IPS-18a (cell line): Measurements from ENCODE around the gene FAM180A.

Experiments used
- H3K27ac ChIP-seq: one replicate; pipeline ENCODE4 v1.5.1; 2013; ENCODE audit warnings: low read length
- H3K27me3 ChIP-seq: one replicate; pipeline ENCODE4 v1.6.1; 2013; ENCODE audit warnings: mild to moderate bottlenecking, low read length; ENCODE audit not compliant: control insufficient read depth, insufficient read depth
- H3K36me3 ChIP-seq: one replicate; pipeline ENCODE4 v1.6.1; 2013; ENCODE audit warnings: low read depth, low read length; ENCODE audit not compliant: control insufficient read depth
- H3K4me1 ChIP-seq: one replicate; pipeline ENCODE4 v1.6.1; 2013; ENCODE audit warnings: low read depth, low read length; ENCODE audit not compliant: control insufficient read depth
- H3K4me3 ChIP-seq: one replicate; pipeline ENCODE4 v1.5.1; 2013; ENCODE audit warnings: low read length
- H3K9ac ChIP-seq: one replicate; pipeline ENCODE4 v1.6.1; 2013; ENCODE audit warnings: mild to moderate bottlenecking, low read length, moderate library complexity
- H3K9me3 ChIP-seq: one replicate; pipeline ENCODE4 v1.6.1; 2013; ENCODE audit warnings: low read depth, low read length; ENCODE audit not compliant: control insufficient read depth

The FAM180A gene

GRCh38 chr7:135771051-135771450 is 22.4 kb upstream of the FAM180A start:
- Histone ChIP-seq H3K9ac (no peak overlapping the region), H3K27ac (no peak overlapping the region), H3K4me1 (peaks cover 14% of the 10 kb centered on the region), H3K36me3 (no peaks in the 10 kb centered on the region), H3K4me3 (no peak overlapping the region), H3K27me3 (no peaks in the 10 kb centered on the region), H3K9me3 (no peaks in the 10 kb centered on the region)

GRCh38 chr7:135770139-135770710 is 21.6 kb upstream of the FAM180A start:
- peaks cover 14% of the 10 kb centered on the region for H3K4me1 ChIP-seq
- H3K36me3 ChIP-seq: no peaks in the 10 kb centered on the region
- no peak overlapping the region for H3K4me3 ChIP-seq
- no peak overlapping the region for H3K27ac ChIP-seq
- H3K9ac ChIP-seq: no peak overlapping the region
- H3K9me3 ChIP-seq: no peaks in the 10 kb centered on the region
- H3K27me3 ChIP-seq: no peaks in the 10 kb centered on the region

- Histone ChIP-seq H3K9me3 (no peaks in the 10 kb centered on the region), H3K9ac (no peak overlapping the region), H3K36me3 (no peaks in the 10 kb centered on the region), H3K27ac (no peak overlapping the region), H3K4me1 (peaks cover 12% of the 10 kb centered on the region), H3K27me3 (no peaks in the 10 kb centered on the region), H3K4me3 (no peak overlapping the region)
Observed at GRCh38 chr7:135769005-135769802, 20.6 kb upstream of the FAM180A start.

GRCh38 chr7:135768467-135768866 is 19.9 kb upstream of the FAM180A start:
- H3K4me3 ChIP-seq: no peak overlapping the region
- H3K27me3 ChIP-seq: no peaks in the 10 kb centered on the region
- H3K9me3 ChIP-seq: no peaks in the 10 kb centered on the region

GRCh38 chr7:135768064-135768463 is 19.5 kb upstream of the FAM180A start:
- H3K27me3 ChIP-seq: no peaks in the 10 kb centered on the region
- H3K36me3 ChIP-seq: no peaks in the 10 kb centered on the region
- no peak overlapping the region for H3K4me3 ChIP-seq
- H3K4me1 ChIP-seq: peaks cover 2% of the 10 kb centered on the region
- no peak overlapping the region for H3K27ac ChIP-seq
- H3K9me3 ChIP-seq: no peaks in the 10 kb centered on the region
- H3K9ac ChIP-seq: no peak overlapping the region

More at GRCh38 chr7:135768467-135768866, 19.9 kb upstream of the FAM180A start:
- no peak overlapping the region for H3K9ac ChIP-seq
- H3K4me1 ChIP-seq: peaks cover 6% of the 10 kb centered on the region
- H3K27ac ChIP-seq: no peak overlapping the region
- H3K36me3 ChIP-seq: no peaks in the 10 kb centered on the region

GRCh38 chr7:135763261-135763660 is 14.6 kb upstream of the FAM180A start:
- Histone ChIP-seq H3K36me3 (no peaks in the 10 kb centered on the region), H3K27me3 (no peaks in the 10 kb centered on the region), H3K4me3 (no peak overlapping the region), H3K27ac (no peak overlapping the region), H3K9me3 (no peaks in the 10 kb centered on the region), H3K9ac (no peak overlapping the region), H3K4me1 (peaks cover 6% of the 10 kb centered on the region)

GRCh38 chr7:135761751-135762488 is 13.3 kb upstream of the FAM180A start:
- no peak overlapping the region for H3K27ac ChIP-seq
- H3K9me3 ChIP-seq: no peaks in the 10 kb centered on the region
- H3K36me3 ChIP-seq: no peaks in the 10 kb centered on the region
- no peak overlapping the region for H3K9ac ChIP-seq
- no peak overlapping the region for H3K4me3 ChIP-seq
- H3K27me3 ChIP-seq: no peaks in the 10 kb centered on the region
- H3K4me1 ChIP-seq: peaks cover 10% of the 10 kb centered on the region

GRCh38 chr7:135759532-135759931 is 10.9 kb upstream of the FAM180A start:
- Histone ChIP-seq H3K9me3 (no peaks in the 10 kb centered on the region), H3K27me3 (no peaks in the 10 kb centered on the region), H3K27ac (no peak overlapping the region), H3K9ac (no peak overlapping the region), H3K4me1 (peaks cover 10% of the 10 kb centered on the region), H3K4me3 (no peak overlapping the region), H3K36me3 (no peaks in the 10 kb centered on the region)

- Histone ChIP-seq H3K27me3 (no peaks in the 10 kb centered on the region), H3K9me3 (no peaks in the 10 kb centered on the region), H3K36me3 (no peaks in the 10 kb centered on the region), H3K4me3 (no peak overlapping the region), H3K4me1 (peaks cover 15% of the 10 kb centered on the region), H3K9ac (no peak overlapping the region), H3K27ac (no peak overlapping the region)
Observed at GRCh38 chr7:135758531-135758932, 9.9 kb upstream of the FAM180A start.

GRCh38 chr7:135757719-135758411 is 9.3 kb upstream of the FAM180A start:
- no peaks in the 10 kb centered on the region for H3K36me3 ChIP-seq
- H3K9me3 ChIP-seq: no peaks in the 10 kb centered on the region
- no peak overlapping the region for H3K4me3 ChIP-seq
- no peak overlapping the region for H3K9ac ChIP-seq
- no peak overlapping the region for H3K27ac ChIP-seq
- H3K4me1 ChIP-seq: peaks cover 15% of the 10 kb centered on the region
- no peaks in the 10 kb centered on the region for H3K27me3 ChIP-seq

GRCh38 chr7:135756191-135756590 is 7.6 kb upstream of the FAM180A start:
- Histone ChIP-seq H3K4me3 (no peak overlapping the region), H3K27ac (no peak overlapping the region)

More at GRCh38 chr7:135756191-135756590, 7.6 kb upstream of the FAM180A start:
- no peaks in the 10 kb centered on the region for H3K36me3 ChIP-seq
- no peaks in the 10 kb centered on the region for H3K9me3 ChIP-seq
- no peaks in the 10 kb centered on the region for H3K27me3 ChIP-seq
- H3K9ac ChIP-seq: no peak overlapping the region
- peaks cover 15% of the 10 kb centered on the region for H3K4me1 ChIP-seq
